Upper lobe of left lung (tissue), 4 donors: Measurements from ENCODE around the gene TIAL1.

Experiments used
- POLR2AphosphoS5 ChIP-seq, 2 donors: sonication (generic); formaldehyde crosslinking; IDR thresholded peaks; one replicate each; pipeline ENCODE4 v1.5.1; 2017; ENCODE audit warnings: antibody characterized with exemption in 2 of 2
- TF ChIP-seq, protein P1 (sequence below), 6 experiments: fragments of 450-650 bp in 4 of 6; fragments of 200-600 bp in 2 of 6; sonication (generic) in 2 of 6; IDR thresholded peaks; one replicate each; pipeline ENCODE4 v1.5.1; 2016 to 2019; ENCODE audit warnings: antibody characterized with exemption in 6 of 6

- TF ChIP-seq, protein P1, sequence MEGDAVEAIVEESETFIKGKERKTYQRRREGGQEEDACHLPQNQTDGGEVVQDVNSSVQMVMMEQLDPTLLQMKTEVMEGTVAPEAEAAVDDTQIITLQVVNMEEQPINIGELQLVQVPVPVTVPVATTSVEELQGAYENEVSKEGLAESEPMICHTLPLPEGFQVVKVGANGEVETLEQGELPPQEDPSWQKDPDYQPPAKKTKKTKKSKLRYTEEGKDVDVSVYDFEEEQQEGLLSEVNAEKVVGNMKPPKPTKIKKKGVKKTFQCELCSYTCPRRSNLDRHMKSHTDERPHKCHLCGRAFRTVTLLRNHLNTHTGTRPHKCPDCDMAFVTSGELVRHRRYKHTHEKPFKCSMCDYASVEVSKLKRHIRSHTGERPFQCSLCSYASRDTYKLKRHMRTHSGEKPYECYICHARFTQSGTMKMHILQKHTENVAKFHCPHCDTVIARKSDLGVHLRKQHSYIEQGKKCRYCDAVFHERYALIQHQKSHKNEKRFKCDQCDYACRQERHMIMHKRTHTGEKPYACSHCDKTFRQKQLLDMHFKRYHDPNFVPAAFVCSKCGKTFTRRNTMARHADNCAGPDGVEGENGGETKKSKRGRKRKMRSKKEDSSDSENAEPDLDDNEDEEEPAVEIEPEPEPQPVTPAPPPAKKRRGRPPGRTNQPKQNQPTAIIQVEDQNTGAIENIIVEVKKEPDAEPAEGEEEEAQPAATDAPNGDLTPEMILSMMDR (IDR thresholded peaks at IDR 0.05), result no peak
- no peak for TF ChIP-seq POLR2AphosphoS5 (IDR thresholded peaks at IDR 0.05)
These were observed 45.9 kb downstream of the TIAL1 start for GRCh38 chr10:119550827-119551226.
